ENCODE measurements around the gene KLHDC1. TPM values are rescaled to one million over a fixed set of nuclear protein-coding genes. Genes with fewer than 3 reads are reported as not detected.

Gene KLHDC1
- total and polyA plus RNA-seq, 9 of the 15 experiments (the other 6 are each of a cell fraction or from before 2014, with no cell fraction given) = 0.08 to 0.41 (median 0.18) TPM

DNA sequence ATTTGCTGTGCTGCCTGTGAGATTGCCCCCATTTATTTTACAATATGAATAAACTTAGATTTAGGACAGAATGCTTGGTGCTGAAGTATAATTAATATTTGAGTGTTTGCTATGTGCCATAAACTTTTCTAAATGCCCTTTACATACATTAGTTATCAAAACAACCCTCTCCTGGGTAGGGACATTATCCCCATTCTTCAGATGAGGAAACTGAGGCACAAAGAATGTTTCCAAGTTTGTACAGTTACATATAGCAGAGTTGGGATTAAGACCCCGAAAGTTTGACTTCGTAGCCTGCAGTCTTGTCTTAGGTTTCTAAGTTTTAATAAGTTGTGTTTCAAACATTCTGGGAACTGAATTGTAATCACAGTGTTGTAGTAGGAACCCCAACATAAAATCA lies 93.4 kb downstream of the KLHDC1 start:
- Histone ChIP-seq H3K27me3 (ENCODE audit: control insufficient read depth in 2 of 2, insufficient read depth in 2 of 2, low read length in 2 of 2) (no peaks in the 10 kb centered on the region), H3K9me3 (replicated peaks; ENCODE audit: control insufficient read depth, insufficient read depth, low read depth, low read length) (no peaks in the 10 kb centered on the region), H3K4me1 (replicated peaks in 1 of 2; ENCODE audit: control insufficient read depth in 2 of 2, insufficient read depth in 2 of 2, low read length in 2 of 2) (no peaks in the 10 kb centered on the region), H4K20me1 (replicated peaks; ENCODE audit: control insufficient read depth, insufficient read depth, low read length) (no peaks in the 10 kb centered on the region), H3K36me3 (ENCODE audit: control insufficient read depth, insufficient read depth, low read length) (peaks cover 95% of the 10 kb centered on the region), H3K9me1 (ENCODE audit: control insufficient read depth, insufficient read depth, low read length) (no peaks in the 10 kb centered on the region), H2AFZ (ENCODE audit: low read depth, low read length) (no peak overlapping the region), H3K9ac (ENCODE audit: insufficient read depth in 1 of 2, low read depth in 2 of 2, low read length in 2 of 2) (no peak overlapping the region), H3K4me2 (ENCODE audit: insufficient read depth, low read length) (no peak overlapping the region), H3K79me2 (ENCODE audit: control insufficient read depth, insufficient read depth, low read length) (no peaks in the 10 kb centered on the region), H3K4me3 (no peak overlapping the region), H3K27ac (ENCODE audit: extremely low read depth, low read depth, low read length) (no peak overlapping the region)
- DNase-seq (ENCODE audit: extremely low read depth in 1 of 4, low spot score in 3 of 4) (no peak), FAIRE-seq (no peak), ATAC-seq (no peak)
- intact Hi-C loops (cut with micrococcal nuclease) = no loop called here
- POLR2A ChIA-PET = no interaction called here
- TF ChIP-seq RBM25 (IDR thresholded peaks at IDR 0.05; ENCODE audit: low read depth, low read length, severe bottlenecking) (peak; percentile 77), HCFC1 (IDR thresholded peaks at IDR 0.05; ENCODE audit: low read depth, low read length) (no peak)
- no TSS peak for BruUV-seq (replicated peaks)
- 100% methylated on average over 2 of the region's 2 CpGs for WGBS (ENCODE audit: insufficient coverage, low coverage, missing lambda C conversion rate)
- in situ Hi-C loops (cut with MboI) = no loop called here
- CTCF ChIA-PET (ENCODE audit: low intra/inter-chr PET ratio) = no interaction called here

DNA sequence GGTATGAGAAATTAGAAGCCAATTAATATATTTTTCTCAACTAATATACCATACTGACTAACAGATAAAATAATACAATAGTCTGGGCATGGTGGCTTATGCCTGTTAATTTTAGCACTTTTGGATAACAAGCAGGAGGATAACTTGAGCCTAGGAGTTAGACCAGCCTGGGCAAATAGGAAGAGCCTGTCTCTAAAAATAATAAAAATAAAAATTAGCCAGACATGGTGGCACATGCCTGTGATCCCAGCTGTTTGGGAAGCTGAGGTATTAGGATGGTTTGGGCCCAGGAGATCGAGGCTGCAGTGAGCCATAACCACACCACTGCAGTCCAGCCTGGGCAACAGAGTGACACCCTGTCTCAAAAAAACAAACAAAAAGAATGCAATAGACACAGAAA lies 99.7 kb downstream of the KLHDC1 start:
- BruUV-seq (replicated peaks) = no TSS peak
- intact Hi-C loops (cut with micrococcal nuclease) (no loop called here), in situ Hi-C loops (cut with MboI) (no loop called here)
- Histone ChIP-seq H3K27me3 (ENCODE audit: control insufficient read depth in 2 of 2, insufficient read depth in 2 of 2, low read length in 2 of 2) (no peaks in the 10 kb centered on the region), H2AFZ (ENCODE audit: low read depth, low read length) (no peak overlapping the region), H3K79me2 (ENCODE audit: control insufficient read depth, insufficient read depth, low read length) (no peaks in the 10 kb centered on the region), H3K9me1 (ENCODE audit: control insufficient read depth, insufficient read depth, low read length) (no peaks in the 10 kb centered on the region), H3K4me1 (replicated peaks in 1 of 2; ENCODE audit: control insufficient read depth in 2 of 2, insufficient read depth in 2 of 2, low read length in 2 of 2) (no peaks in the 10 kb centered on the region), H3K27ac (ENCODE audit: extremely low read depth, low read depth, low read length) (no peak overlapping the region), H3K4me2 (ENCODE audit: insufficient read depth, low read length) (no peak overlapping the region), H3K9ac (ENCODE audit: insufficient read depth in 1 of 2, low read depth in 2 of 2, low read length in 2 of 2) (no peak overlapping the region), H4K20me1 (replicated peaks; ENCODE audit: control insufficient read depth, insufficient read depth, low read length) (no peaks in the 10 kb centered on the region), H3K4me3 (no peak overlapping the region), H3K36me3 (ENCODE audit: control insufficient read depth, insufficient read depth, low read length) (peaks cover 86% of the 10 kb centered on the region), H3K9me3 (replicated peaks; ENCODE audit: control insufficient read depth, insufficient read depth, low read depth, low read length) (no peaks in the 10 kb centered on the region)
- WGBS (ENCODE audit: insufficient coverage, low coverage, missing lambda C conversion rate) = 0% methylated on average over 1 of the region's 1 CpG
- POLR2A ChIA-PET = no interaction called here
- no peak for DNase-seq (ENCODE audit: extremely low read depth in 1 of 4, low spot score in 3 of 4)
- no peak for ATAC-seq
- CTCF ChIA-PET (ENCODE audit: low intra/inter-chr PET ratio) = no interaction called here
- FAIRE-seq = no peak
- no peak for TF ChIP-seq NFE2L1 (tag; IDR thresholded peaks at IDR 0.05; ENCODE audit: borderline replicate concordance, low read depth)
- TF ChIP-seq RBFOX2 (IDR thresholded peaks at IDR 0.05; ENCODE audit: low read depth, low read length) = no peak
- TF ChIP-seq STAT5A (IDR thresholded peaks at IDR 0.05; ENCODE audit: borderline replicate concordance, low read length) = no peak
- no peak for TF ChIP-seq TFAM (CRISPR knock-in tag; conservative IDR thresholded peaks at IDR 0.05)
- no peak for TF ChIP-seq PHF21A (IDR thresholded peaks at IDR 0.05; ENCODE audit: borderline replicate concordance, low read depth)
- TF ChIP-seq NFATC3 (IDR thresholded peaks at IDR 0.05) = no peak
- TF ChIP-seq ZNF239 (CRISPR knock-in tag; IDR thresholded peaks at IDR 0.05) = no peak
- TF ChIP-seq SREBF2 (CRISPR knock-in tag; IDR thresholded peaks at IDR 0.05) = no peak
- TF ChIP-seq TCF7L2 (IDR thresholded peaks at IDR 0.05; ENCODE audit: low read depth, low read length) = no peak
- no peak for TF ChIP-seq LEF1 (IDR thresholded peaks at IDR 0.05)
- no peak for TF ChIP-seq CBX8 (IDR thresholded peaks at IDR 0.05; ENCODE audit: borderline replicate concordance, extremely low read depth, low read depth, low read length, poor library complexity, severe bottlenecking)
- TF ChIP-seq SMARCC2 (IDR thresholded peaks at IDR 0.05; ENCODE audit: low read depth) = no peak
- TF ChIP-seq ZNF583 (CRISPR knock-in tag; IDR thresholded peaks at IDR 0.05) = no peak
- no peak for TF ChIP-seq ZFP91 (CRISPR knock-in tag; IDR thresholded peaks at IDR 0.05)
- no peak for TF ChIP-seq FIP1L1 (IDR thresholded peaks at IDR 0.05; ENCODE audit: low read depth, low read length, poor library complexity, severe bottlenecking)
- TF ChIP-seq ATF1 (CRISPR knock-in tag; IDR thresholded peaks at IDR 0.05) = no peak
- TF ChIP-seq ATF1 (tag; IDR thresholded peaks at IDR 0.05) = no peak

Measured in K562 (cell line).